ENCODE results near the gene PRAMEF13. TPM values are rescaled to one million over a fixed set of nuclear protein-coding genes. Genes with fewer than 3 reads are reported as not detected.
"Not testable (repeated sequence)": the region's sequence is repeated elsewhere in the genome, so short reads cannot be mapped to it uniquely, and the experiment has no call there.

PRAMEF13 gene
- not detected for total RNA-seq
- long read RNA-seq = 0 reads

- H3K9me3 ChIP-seq; DNase-seq; intact Hi-C loops (cut with DNase I); H3K36me3 ChIP-seq; H3K4me1 ChIP-seq; H3K4me3 ChIP-seq; H3K27ac ChIP-seq; H3K27me3 ChIP-seq (ENCODE audit: low read depth); ATAC-seq: not testable (repeated sequence)
Measured at GRCh38 chr1:13201309-13201708, at the start of gene PRAMEF13. PRAMEF13 (minus strand) TSS chr1:13201409; CDS start chr1:13199589, 1,820 bp downstream.

- DNase-seq; H3K27ac ChIP-seq; ATAC-seq; intact Hi-C loops (cut with DNase I); H3K4me1 ChIP-seq; H3K36me3 ChIP-seq; H3K27me3 ChIP-seq (ENCODE audit: low read depth); H3K4me3 ChIP-seq; H3K9me3 ChIP-seq: not testable (repeated sequence)
Measured at GRCh38 chr1:13247122-13247521, 45.9 kb upstream of the PRAMEF13 start.

GRCh38 chr1:13246554-13246871 is 45.3 kb upstream of the PRAMEF13 start:
- H3K4me3 ChIP-seq; H3K36me3 ChIP-seq; intact Hi-C loops (cut with DNase I); ATAC-seq; H3K4me1 ChIP-seq; DNase-seq; H3K27ac ChIP-seq; H3K9me3 ChIP-seq; H3K27me3 ChIP-seq (ENCODE audit: low read depth): not testable (repeated sequence)

GRCh38 chr1:13245841-13246553 is 44.8 kb upstream of the PRAMEF13 start:
- H3K4me1 ChIP-seq; ATAC-seq; H3K4me3 ChIP-seq; DNase-seq; H3K9me3 ChIP-seq; H3K36me3 ChIP-seq; intact Hi-C loops (cut with DNase I); H3K27ac ChIP-seq; H3K27me3 ChIP-seq (ENCODE audit: low read depth): not testable (repeated sequence)

GRCh38 chr1:13243536-13244263 is 42.5 kb upstream of the PRAMEF13 start:
- DNase-seq; H3K4me3 ChIP-seq; intact Hi-C loops (cut with DNase I); H3K36me3 ChIP-seq; H3K4me1 ChIP-seq; H3K9me3 ChIP-seq; H3K27ac ChIP-seq; H3K27me3 ChIP-seq (ENCODE audit: low read depth): not testable (repeated sequence)
- ATAC-seq = peak in 1 of 2 donors; percentile 12

GRCh38 chr1:13239633-13240032 is 38.4 kb upstream of the PRAMEF13 start:
- ATAC-seq; H3K27me3 ChIP-seq (ENCODE audit: low read depth); H3K4me1 ChIP-seq; intact Hi-C loops (cut with DNase I); H3K27ac ChIP-seq; H3K9me3 ChIP-seq; DNase-seq; H3K4me3 ChIP-seq; H3K36me3 ChIP-seq: not testable (repeated sequence)

- H3K9me3 ChIP-seq; H3K36me3 ChIP-seq; H3K27me3 ChIP-seq (ENCODE audit: low read depth); intact Hi-C loops (cut with DNase I); H3K4me3 ChIP-seq; DNase-seq; H3K4me1 ChIP-seq; H3K27ac ChIP-seq; ATAC-seq: not testable (repeated sequence)
Measured at GRCh38 chr1:13237572-13237971, 36.4 kb upstream of the PRAMEF13 start.

GRCh38 chr1:13234057-13234456 is 32.8 kb upstream of the PRAMEF13 start:
- not testable (repeated sequence) for H3K27ac ChIP-seq, H3K36me3 ChIP-seq

GRCh38 chr1:13232056-13232455 is 30.8 kb upstream of the PRAMEF13 start:
- H3K27ac ChIP-seq; H3K4me1 ChIP-seq; intact Hi-C loops (cut with DNase I); H3K27me3 ChIP-seq (ENCODE audit: low read depth); H3K4me3 ChIP-seq; ATAC-seq; H3K36me3 ChIP-seq; H3K9me3 ChIP-seq; DNase-seq: not testable (repeated sequence)

More at GRCh38 chr1:13234057-13234456, 32.8 kb upstream of the PRAMEF13 start:
- H3K4me3 ChIP-seq; H3K9me3 ChIP-seq; H3K27me3 ChIP-seq (ENCODE audit: low read depth); DNase-seq; intact Hi-C loops (cut with DNase I); ATAC-seq; H3K4me1 ChIP-seq: not testable (repeated sequence)

- ATAC-seq; H3K4me1 ChIP-seq; DNase-seq; H3K27me3 ChIP-seq (ENCODE audit: low read depth); H3K27ac ChIP-seq; H3K4me3 ChIP-seq; H3K36me3 ChIP-seq; intact Hi-C loops (cut with DNase I); H3K9me3 ChIP-seq: not testable (repeated sequence)
Measured at GRCh38 chr1:13231061-13231750, 30.0 kb upstream of the PRAMEF13 start.

GRCh38 chr1:13230601-13231000 is 29.4 kb upstream of the PRAMEF13 start:
- ATAC-seq; H3K9me3 ChIP-seq; DNase-seq; H3K36me3 ChIP-seq; H3K27me3 ChIP-seq (ENCODE audit: low read depth); H3K4me1 ChIP-seq; intact Hi-C loops (cut with DNase I); H3K4me3 ChIP-seq; H3K27ac ChIP-seq: not testable (repeated sequence)

- intact Hi-C loops (cut with DNase I); H3K27me3 ChIP-seq (ENCODE audit: low read depth); H3K4me3 ChIP-seq; DNase-seq; H3K4me1 ChIP-seq; ATAC-seq; H3K9me3 ChIP-seq; H3K27ac ChIP-seq; H3K36me3 ChIP-seq: not testable (repeated sequence)
Measured at GRCh38 chr1:13230096-13230495, 28.9 kb upstream of the PRAMEF13 start.
